Activated B cell treated with CpG ODN at 0.5 μM for 24 hours (primary cell): ENCODE results near the gene ADAMTSL1. TPM values are rescaled to one million over a fixed set of nuclear protein-coding genes. Genes with fewer than 3 reads are reported as not detected.

ENCODE experiments used
- ATAC-seq: fragments of 200-7000 bp; cut with Tn5 transposase; one replicate; pipeline ENCODE4 v1.10.0; 2021; ENCODE audit warnings: low read depth, mild to moderate bottlenecking, moderate library complexity
- CTCF ChIA-PET: fragments of 350-600 bp; sonication (Branson Sonifier 250); formaldehyde crosslinking; loops from one replicate; lab custom pipeline; 2021; ENCODE audit warnings: antibody characterized with exemption; lab: Charles Lee
- POLR2A ChIA-PET: fragments of 350-600 bp; sonication (Branson Sonifier 250); formaldehyde crosslinking; loops from one replicate; lab custom pipeline; 2021; ENCODE audit warnings: antibody characterized with exemption; lab: Charles Lee
- DNase-seq: peaks from one replicate; pipeline ENCODE4 v3.0.0; 2022
- H3K27ac Mint-ChIP-seq: one replicate; pipeline ENCODE4 v1.8.0; 2020; ENCODE audit warnings: mixed read lengths
- H3K27me3 Mint-ChIP-seq: one replicate; pipeline ENCODE4 v1.8.0; 2021; ENCODE audit warnings: mixed read lengths
- H3K36me3 Mint-ChIP-seq: one replicate; pipeline ENCODE4 v1.8.0; 2021; ENCODE audit warnings: low read depth, mixed read lengths
- H3K4me1 Mint-ChIP-seq: one replicate; pipeline ENCODE4 v1.8.0; 2021; ENCODE audit warnings: mixed read lengths
- H3K4me3 Mint-ChIP-seq: one replicate; pipeline ENCODE4 v1.8.0; 2020; ENCODE audit warnings: mild to moderate bottlenecking, mixed read lengths
- H3K9me3 Mint-ChIP-seq: one replicate; pipeline ENCODE4 v1.8.0; 2020; ENCODE audit warnings: mixed read lengths
- intact Hi-C: fragments of 100-400 bp; cut with micrococcal nuclease; formaldehyde crosslinking; loops from one replicate; pipeline ENCODE4 v1.15.1; 2024
- total RNA-seq: library from RNA; stranded (reverse); gene quantifications from 2 replicates; pipeline ENCODE4 v1.2.3, GENCODE V29; 2022
- TF ChIP-seq, protein P1 (sequence below): fragments of 200-600 bp; IDR thresholded peaks from one replicate; pipeline ENCODE4 v1.8.0; 2022; ENCODE audit warnings: antibody characterized with exemption, mild to moderate bottlenecking

Gene ADAMTSL1
- total RNA-seq, 1 donor from 2014 or later, result not detected

DNA sequence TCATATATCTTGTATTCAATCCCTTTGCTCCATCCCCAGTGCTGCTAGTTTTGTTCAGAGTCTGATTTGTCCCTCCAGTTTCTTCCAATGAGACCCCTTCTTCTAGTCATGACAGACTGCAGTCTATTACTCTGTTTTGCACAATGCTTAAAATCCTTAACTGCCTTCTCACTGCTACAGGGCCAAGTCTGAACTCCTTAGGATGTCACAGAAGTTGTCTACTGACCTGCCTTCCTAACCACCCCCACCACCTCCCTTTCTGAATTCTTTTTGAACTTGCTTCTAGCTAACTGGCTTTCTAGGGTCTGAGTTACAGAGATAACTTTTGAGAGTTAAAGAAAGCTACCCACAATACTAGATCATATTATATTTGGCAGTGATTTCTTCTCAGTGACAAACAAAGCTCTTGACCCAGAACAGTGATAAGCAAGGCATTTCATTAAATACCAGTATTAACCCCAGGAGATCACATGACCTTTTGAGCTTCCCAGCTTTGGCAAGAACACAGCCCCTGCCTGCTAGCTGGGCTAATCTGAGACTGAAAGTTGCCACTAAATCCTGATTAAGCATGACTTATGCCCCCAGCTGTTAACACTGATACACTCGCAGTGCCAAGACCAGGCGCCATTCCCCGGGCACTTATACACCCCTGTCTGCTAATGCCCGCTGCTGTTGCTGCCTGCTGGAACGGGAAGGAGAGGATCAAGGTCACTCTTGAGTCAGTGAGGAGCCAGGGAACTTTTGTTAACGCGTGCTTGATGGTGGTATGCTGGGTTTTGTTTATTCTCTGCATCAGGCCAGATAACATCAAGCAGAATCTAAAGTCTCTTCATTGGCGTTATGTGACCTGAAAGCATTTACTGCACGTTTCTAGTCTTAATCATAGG, 36.4 kb upstream of the ADAMTSL1 start:
- POLR2A ChIA-PET, result no interaction called here
- Mint-ChIP-seq H3K4me3 (no peak overlapping the region), H3K36me3 (no peaks in the 10 kb centered on the region), H3K27me3 (peaks cover 12% of the 10 kb centered on the region), H3K27ac (no peak overlapping the region), H3K4me1 (no peaks in the 10 kb centered on the region), H3K9me3 (no peaks in the 10 kb centered on the region)
- ATAC-seq (no peak), DNase-seq (no peak)
- TF ChIP-seq, protein P1, sequence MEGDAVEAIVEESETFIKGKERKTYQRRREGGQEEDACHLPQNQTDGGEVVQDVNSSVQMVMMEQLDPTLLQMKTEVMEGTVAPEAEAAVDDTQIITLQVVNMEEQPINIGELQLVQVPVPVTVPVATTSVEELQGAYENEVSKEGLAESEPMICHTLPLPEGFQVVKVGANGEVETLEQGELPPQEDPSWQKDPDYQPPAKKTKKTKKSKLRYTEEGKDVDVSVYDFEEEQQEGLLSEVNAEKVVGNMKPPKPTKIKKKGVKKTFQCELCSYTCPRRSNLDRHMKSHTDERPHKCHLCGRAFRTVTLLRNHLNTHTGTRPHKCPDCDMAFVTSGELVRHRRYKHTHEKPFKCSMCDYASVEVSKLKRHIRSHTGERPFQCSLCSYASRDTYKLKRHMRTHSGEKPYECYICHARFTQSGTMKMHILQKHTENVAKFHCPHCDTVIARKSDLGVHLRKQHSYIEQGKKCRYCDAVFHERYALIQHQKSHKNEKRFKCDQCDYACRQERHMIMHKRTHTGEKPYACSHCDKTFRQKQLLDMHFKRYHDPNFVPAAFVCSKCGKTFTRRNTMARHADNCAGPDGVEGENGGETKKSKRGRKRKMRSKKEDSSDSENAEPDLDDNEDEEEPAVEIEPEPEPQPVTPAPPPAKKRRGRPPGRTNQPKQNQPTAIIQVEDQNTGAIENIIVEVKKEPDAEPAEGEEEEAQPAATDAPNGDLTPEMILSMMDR, result no peak
- CTCF ChIA-PET, result no interaction called here
- intact Hi-C loops, result no loop called here

DNA sequence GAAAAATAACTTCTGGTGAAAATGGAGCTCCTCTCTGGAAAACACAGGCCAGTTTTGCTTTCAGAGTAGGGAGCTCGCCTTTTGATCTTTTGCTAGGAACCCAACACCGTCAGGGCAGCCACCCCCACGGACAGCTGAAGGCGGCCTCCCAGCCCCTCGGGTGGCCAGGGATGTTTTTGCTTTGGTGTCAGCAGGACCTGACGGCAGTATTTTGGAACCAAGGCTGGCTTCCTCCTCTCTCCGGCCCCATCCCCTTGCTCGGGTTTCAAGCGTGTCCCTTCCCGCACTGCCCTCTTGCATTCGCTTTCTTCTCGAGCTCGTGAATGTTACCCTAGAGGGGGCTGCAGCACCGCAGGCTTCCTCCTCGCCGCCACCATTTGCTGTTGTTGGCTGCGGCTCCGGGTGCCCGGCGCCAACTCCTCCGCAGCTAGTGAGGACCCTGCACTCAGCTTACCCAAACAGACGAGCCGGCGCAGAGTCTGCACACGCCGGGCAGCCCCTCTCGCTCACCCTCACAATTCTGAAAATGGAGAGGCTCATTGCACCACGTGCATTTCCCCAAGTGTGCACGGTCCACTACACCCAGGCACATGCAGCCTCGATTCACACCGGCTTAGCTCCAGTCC, 35.5 kb upstream of the ADAMTSL1 start:
- H3K4me3 Mint-ChIP-seq, result no peak overlapping the region
- H3K36me3 Mint-ChIP-seq, result no peaks in the 10 kb centered on the region
- no peak overlapping the region for H3K27ac Mint-ChIP-seq
- ATAC-seq (no peak), DNase-seq (no peak)
- H3K27me3 Mint-ChIP-seq, result peaks cover 12% of the 10 kb centered on the region
- CTCF ChIA-PET, result no interaction called here
- TF ChIP-seq, protein P1, result no peak
- intact Hi-C loops, result no loop called here
- no peaks in the 10 kb centered on the region for H3K9me3 Mint-ChIP-seq
- POLR2A ChIA-PET, result no interaction called here
- H3K4me1 Mint-ChIP-seq, result no peaks in the 10 kb centered on the region

DNA sequence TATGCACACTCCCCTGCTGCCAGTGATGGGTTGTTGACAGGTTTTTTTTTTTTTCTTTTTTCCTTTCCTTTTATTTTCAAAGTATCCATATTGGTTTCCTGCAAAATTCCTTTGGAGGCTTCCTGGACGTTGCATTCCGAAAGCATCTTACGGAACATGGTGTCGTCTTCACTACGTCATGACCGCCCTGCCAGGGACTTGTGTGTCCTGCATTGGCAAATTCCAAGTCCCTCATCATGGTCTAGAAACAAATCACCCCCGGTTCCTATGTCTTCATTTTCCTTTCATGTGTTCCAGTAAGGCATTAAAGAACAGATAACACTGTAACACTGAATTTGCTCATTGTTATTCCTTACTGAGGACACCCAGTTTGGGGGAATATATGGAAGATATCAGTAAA, 35.0 kb upstream of the ADAMTSL1 start:
- H3K9me3 Mint-ChIP-seq, result no peaks in the 10 kb centered on the region
- H3K4me3 Mint-ChIP-seq, result no peak overlapping the region
- CTCF ChIA-PET, result no interaction called here
- H3K27me3 Mint-ChIP-seq, result peaks cover 12% of the 10 kb centered on the region
- ATAC-seq, result no peak
- POLR2A ChIA-PET, result no interaction called here
- H3K4me1 Mint-ChIP-seq, result no peaks in the 10 kb centered on the region
- H3K36me3 Mint-ChIP-seq, result no peaks in the 10 kb centered on the region
- DNase-seq, result no peak
- no peak overlapping the region for H3K27ac Mint-ChIP-seq
- intact Hi-C loops, result no loop called here
- TF ChIP-seq, protein P1, result no peak

DNA sequence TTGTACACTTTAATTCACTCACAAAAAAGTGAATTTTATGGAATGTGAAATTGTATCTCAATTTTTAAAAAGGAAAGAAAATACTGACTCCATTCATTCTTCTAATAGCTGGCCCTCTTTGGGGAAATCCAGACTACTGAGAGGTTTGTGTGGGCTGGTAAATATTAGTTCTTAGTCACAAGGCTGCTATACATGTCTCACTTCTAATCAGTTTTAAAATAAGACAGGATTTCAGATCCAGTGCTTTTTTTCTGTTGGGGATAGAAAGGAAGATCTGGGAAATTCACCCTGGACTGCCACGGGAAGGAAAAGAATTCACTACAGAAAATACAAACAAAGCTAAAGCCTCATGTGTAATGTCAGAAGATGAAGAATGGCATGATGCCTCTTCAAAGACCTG, 32.7 kb upstream of the ADAMTSL1 start:
- Mint-ChIP-seq H3K36me3 (no peaks in the 10 kb centered on the region), H3K4me3 (no peak overlapping the region), H3K4me1 (no peaks in the 10 kb centered on the region), H3K9me3 (no peaks in the 10 kb centered on the region), H3K27ac (no peak overlapping the region), H3K27me3 (peaks cover 12% of the 10 kb centered on the region)
- CTCF ChIA-PET, result no interaction called here
- ATAC-seq (no peak), DNase-seq (no peak)
- intact Hi-C loops, result loop anchor here (10.0 kb wide), 1 partner anchor 636 kb away; no protein-coding TSS in a partner anchor
- TF ChIP-seq, protein P1, result no peak
- POLR2A ChIA-PET, result no interaction called here
